Tibial nerve (tissue), 3 donors: ENCODE measurements around the gene C3orf80.
"Not testable (repeated sequence)": the region's sequence is repeated elsewhere in the genome, so short reads cannot be mapped to it uniquely, and the experiment has no call there.

Experiments used
- CTCF ChIP-seq, 5 experiments: fragments of 200-600 bp in 3 of 5; fragments of 450-650 bp in 2 of 5; sonication (generic) in 3 of 5; IDR thresholded peaks; one replicate each; pipeline ENCODE4 v1.5.1; 2016 to 2019; ENCODE audit warnings: antibody characterized with exemption in 5 of 5, mild to moderate bottlenecking in 3 of 5, moderate library complexity in 2 of 5
- POLR2A ChIP-seq, 2 donors: fragments of 450-650 bp; IDR thresholded peaks; one replicate each; pipeline ENCODE4 v1.6.1; 2017; ENCODE audit warnings: antibody characterized with exemption in 2 of 2, mild to moderate bottlenecking in 2 of 2, moderate library complexity in 2 of 2

- not testable (repeated sequence) for TF ChIP-seq CTCF, POLR2A (IDR thresholded peaks at IDR 0.05)
These were observed 20.7 kb upstream of the C3orf80 start for GRCh38 chr3:160204396-160205011.
